Measurements from ENCODE around the gene YIF1A. TPM values are rescaled to one million over a fixed set of nuclear protein-coding genes. Genes with fewer than 3 reads are reported as not detected.

Gene YIF1A
- polyA plus RNA-seq, 2 of the 4 experiments (the other 2 are of a cell fraction) = 79.7 to 99.7 TPM

DNA sequence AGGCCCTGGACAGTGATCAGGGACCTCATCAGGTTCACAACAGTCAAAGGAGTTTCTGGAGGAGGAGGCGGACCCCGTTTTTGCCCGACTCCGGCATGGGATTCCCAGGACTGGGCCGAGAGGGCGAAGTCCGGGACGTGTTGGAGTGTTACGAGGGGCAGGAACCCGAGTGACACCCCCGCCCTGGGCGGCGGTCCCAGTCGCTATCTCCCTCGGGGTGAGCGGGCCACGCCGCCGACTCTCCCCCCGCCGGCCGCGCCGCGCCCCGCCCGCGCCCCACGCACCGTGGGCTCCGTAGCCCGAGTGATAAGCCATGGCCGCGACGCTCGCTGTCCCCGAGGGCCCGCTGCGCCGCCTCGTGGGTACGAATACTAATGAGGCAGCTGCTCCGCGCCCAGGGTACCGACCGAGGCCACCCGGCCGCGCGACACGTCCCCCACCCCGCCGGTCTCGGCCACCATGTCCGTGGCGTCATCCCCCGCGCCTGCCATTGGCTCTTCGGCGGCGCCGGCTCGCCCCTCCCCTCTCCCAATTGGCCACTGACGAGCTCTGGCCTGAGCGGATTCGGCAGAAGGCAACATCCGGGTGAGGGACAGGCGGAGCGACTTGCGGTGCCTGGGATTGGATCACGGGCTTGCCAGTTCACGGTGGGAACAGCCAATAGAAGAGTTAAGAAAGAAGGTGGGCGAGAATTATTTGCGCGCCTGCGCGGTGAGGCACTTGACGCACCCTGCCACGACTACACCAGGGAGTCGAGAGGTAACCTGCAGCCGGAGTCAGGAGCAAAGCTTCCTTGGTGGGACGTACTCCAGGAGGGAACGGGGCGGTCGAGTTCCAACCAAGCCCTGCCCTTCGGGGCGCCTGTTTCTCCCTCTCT lies at the start of gene YIF1A (continued):
- TF ChIP-seq, protein P1, sequence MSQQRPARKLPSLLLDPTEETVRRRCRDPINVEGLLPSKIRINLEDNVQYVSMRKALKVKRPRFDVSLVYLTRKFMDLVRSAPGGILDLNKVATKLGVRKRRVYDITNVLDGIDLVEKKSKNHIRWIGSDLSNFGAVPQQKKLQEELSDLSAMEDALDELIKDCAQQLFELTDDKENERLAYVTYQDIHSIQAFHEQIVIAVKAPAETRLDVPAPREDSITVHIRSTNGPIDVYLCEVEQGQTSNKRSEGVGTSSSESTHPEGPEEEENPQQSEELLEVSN (IDR thresholded peaks at IDR 0.05; ENCODE audit: borderline replicate concordance, low read depth) = 0 out of 2 replicates have a peak, but pooled peaks have one; percentile 32
- TF ChIP-seq SREBF2 (IDR thresholded peaks at IDR 0.05) = no peak
- TF ChIP-seq SMC3 (IDR thresholded peaks at IDR 0.05) = no peak
- TF ChIP-seq FOSL2 (IDR thresholded peaks at IDR 0.05) = no peak
- no peak for TF ChIP-seq FOSL2 (CRISPR knock-in tag; IDR thresholded peaks at IDR 0.05)
- TF ChIP-seq, protein P2, sequence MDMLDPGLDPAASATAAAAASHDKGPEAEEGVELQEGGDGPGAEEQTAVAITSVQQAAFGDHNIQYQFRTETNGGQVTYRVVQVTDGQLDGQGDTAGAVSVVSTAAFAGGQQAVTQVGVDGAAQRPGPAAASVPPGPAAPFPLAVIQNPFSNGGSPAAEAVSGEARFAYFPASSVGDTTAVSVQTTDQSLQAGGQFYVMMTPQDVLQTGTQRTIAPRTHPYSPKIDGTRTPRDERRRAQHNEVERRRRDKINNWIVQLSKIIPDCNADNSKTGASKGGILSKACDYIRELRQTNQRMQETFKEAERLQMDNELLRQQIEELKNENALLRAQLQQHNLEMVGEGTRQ (IDR thresholded peaks at IDR 0.05) = peak; percentile 24; the same call in 1 of the 2 replicates
- no peak for TF ChIP-seq RARB (CRISPR knock-in tag; IDR thresholded peaks at IDR 0.05)
- TF ChIP-seq HOXB13 (CRISPR knock-in tag; IDR thresholded peaks at IDR 0.05; ENCODE audit: low read depth) = no peak
- TF ChIP-seq, protein P3, sequence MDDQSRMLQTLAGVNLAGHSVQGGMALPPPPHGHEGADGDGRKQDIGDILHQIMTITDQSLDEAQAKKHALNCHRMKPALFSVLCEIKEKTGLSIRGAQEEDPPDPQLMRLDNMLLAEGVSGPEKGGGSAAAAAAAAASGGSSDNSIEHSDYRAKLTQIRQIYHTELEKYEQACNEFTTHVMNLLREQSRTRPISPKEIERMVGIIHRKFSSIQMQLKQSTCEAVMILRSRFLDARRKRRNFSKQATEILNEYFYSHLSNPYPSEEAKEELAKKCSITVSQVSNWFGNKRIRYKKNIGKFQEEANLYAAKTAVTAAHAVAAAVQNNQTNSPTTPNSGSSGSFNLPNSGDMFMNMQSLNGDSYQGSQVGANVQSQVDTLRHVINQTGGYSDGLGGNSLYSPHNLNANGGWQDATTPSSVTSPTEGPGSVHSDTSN (IDR thresholded peaks at IDR 0.05) = peak; percentile 87
- no peak for TF ChIP-seq EHMT2 (IDR thresholded peaks at IDR 0.05; ENCODE audit: low read depth)
- TF ChIP-seq, protein P4, sequence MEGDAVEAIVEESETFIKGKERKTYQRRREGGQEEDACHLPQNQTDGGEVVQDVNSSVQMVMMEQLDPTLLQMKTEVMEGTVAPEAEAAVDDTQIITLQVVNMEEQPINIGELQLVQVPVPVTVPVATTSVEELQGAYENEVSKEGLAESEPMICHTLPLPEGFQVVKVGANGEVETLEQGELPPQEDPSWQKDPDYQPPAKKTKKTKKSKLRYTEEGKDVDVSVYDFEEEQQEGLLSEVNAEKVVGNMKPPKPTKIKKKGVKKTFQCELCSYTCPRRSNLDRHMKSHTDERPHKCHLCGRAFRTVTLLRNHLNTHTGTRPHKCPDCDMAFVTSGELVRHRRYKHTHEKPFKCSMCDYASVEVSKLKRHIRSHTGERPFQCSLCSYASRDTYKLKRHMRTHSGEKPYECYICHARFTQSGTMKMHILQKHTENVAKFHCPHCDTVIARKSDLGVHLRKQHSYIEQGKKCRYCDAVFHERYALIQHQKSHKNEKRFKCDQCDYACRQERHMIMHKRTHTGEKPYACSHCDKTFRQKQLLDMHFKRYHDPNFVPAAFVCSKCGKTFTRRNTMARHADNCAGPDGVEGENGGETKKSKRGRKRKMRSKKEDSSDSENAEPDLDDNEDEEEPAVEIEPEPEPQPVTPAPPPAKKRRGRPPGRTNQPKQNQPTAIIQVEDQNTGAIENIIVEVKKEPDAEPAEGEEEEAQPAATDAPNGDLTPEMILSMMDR (IDR thresholded peaks at IDR 0.05) = no peak
- peak; percentile 44; the same call in 1 of the 2 replicates for TF ChIP-seq MYC (IDR thresholded peaks at IDR 0.05; ENCODE audit: borderline replicate concordance, low read length)
- no peak for TF ChIP-seq NFE2L2 (conservative IDR thresholded peaks at IDR 0.05; ENCODE audit: low read length)
- peak; percentile 92 for TF ChIP-seq POLR2A (IDR thresholded peaks at IDR 0.05; ENCODE audit: low read length)
- TF ChIP-seq, protein P5, sequence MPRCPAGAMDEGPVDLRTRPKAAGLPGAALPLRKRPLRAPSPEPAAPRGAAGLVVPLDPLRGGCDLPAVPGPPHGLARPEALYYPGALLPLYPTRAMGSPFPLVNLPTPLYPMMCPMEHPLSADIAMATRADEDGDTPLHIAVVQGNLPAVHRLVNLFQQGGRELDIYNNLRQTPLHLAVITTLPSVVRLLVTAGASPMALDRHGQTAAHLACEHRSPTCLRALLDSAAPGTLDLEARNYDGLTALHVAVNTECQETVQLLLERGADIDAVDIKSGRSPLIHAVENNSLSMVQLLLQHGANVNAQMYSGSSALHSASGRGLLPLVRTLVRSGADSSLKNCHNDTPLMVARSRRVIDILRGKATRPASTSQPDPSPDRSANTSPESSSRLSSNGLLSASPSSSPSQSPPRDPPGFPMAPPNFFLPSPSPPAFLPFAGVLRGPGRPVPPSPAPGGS (IDR thresholded peaks at IDR 0.05) = peak; percentile 41; the same call in 1 of the 3 replicates
- no peak for TF ChIP-seq MAFK (IDR thresholded peaks at IDR 0.05; ENCODE audit: partially characterized antibody)
- no peak for TF ChIP-seq ZNF302 (CRISPR knock-in tag; IDR thresholded peaks at IDR 0.05)
- TF ChIP-seq CEBPB (IDR thresholded peaks at IDR 0.05) = no peak

DNA sequence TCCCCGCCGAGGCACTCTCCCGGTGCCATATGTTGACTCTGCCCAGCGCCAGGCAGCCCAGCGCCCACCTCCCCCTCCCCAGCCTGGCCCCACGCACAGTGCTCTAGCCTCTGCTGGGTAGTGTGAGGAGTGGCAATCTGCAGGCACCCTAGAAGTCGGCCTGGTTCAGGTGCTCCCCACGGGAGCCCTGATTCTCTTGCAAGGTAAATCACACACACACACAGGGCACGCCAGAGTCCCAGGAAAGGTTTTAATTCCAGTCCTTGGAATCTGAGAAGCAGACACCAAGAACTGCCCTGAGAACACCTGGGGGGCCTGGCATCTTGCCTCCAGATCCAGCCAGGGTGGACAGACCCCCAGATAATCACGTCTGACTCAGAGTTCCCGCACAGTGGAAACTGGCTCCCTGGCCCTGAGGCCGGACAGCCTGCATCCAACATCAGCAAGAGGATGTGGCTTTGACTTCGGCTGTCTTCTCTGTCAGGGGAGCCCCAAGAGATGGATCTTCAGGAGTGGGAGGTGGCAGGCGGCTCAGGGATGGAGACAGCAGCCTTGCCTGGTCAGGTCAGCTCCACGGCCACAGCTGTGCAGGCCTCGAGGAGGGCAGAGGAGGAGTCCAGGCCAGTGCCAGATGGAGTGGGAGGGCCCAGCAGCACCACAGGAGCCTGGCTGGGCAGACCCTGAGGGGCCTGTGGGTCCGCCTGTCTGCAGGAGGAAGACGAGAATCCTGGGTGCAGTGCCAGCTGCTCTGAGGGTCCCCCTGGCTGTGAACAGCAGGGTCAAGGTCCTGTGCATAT lies 48.4 kb upstream of the YIF1A start:
- Histone ChIP-seq H3K9me3 (no peaks in the 10 kb centered on the region), H3K4me1 (peaks cover 26% of the 10 kb centered on the region), H3K4me2 (peak overlapping the region; percentile 92), H3K27ac (peak overlapping the region; percentile 83 to 97), H3K4me3 (no peak overlapping the region)
- no peak for FAIRE-seq
- CTCF ChIA-PET = interaction anchor here (0.7 to 8.7 kb wide), 9 partner anchors 7 to 79 kb away, joined by 3 to 247 read pairs (median 6); partner anchors contain the start of gene CD248
- WGBS (ENCODE audit: missing lambda C conversion rate) = 56% methylated on average over 17 of the region's 18 CpGs
- ATAC-seq = no peak
- DNase-seq (ENCODE audit: low read depth in 1 of 2, low spot score in 1 of 2) = no peak
- no peak for TF ChIP-seq NR3C1 (IDR thresholded peaks at IDR 0.05)
- no peak for TF ChIP-seq CHD4 (IDR thresholded peaks at IDR 0.05; ENCODE audit: borderline replicate concordance)
- no peak for TF ChIP-seq MAFK (IDR thresholded peaks at IDR 0.05; ENCODE audit: partially characterized antibody)
- POLR2A ChIA-PET = interaction anchor here (0.8 to 3.5 kb wide), 2 partner anchors 25 kb away, joined by 3 to 42 read pairs; no protein-coding TSS in a partner anchor
